GM21360 (cell line): Measurements from ENCODE around the gene DKK2.

Experiments
- ATAC-seq: cut with Tn5 transposase; IDR thresholded peaks from one replicate; pipeline ENCODE4 v1.9.1; 2021; ENCODE audit warnings: mild to moderate bottlenecking, moderate library complexity; ENCODE audit not compliant: unreplicated experiment

The DKK2 gene

GRCh38 chr4:107035819-107036583 lies at the start of gene DKK2:
DKK2 (minus strand) TSS chr4:107036313; CDS start chr4:107035591, 722 bp downstream.
- ATAC-seq, result no peak

DNA sequence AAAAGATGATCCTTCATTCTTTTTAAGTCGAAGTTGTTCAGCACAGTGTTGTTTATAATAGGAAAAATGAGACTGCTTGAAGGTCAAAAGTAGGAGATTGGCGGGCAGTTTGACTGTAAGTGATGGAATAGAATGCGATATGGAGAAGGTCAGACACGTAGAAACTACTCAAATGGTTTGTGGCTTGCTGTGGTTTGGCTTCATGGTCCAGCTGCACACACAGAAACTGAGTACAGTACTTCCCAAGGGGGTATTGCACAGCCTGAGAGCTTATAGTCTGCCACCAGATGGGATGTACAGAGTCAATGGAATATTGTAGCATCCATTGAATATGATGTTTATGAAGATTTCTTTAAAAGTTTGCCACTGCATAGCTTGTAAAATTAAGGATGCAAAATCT lies 41.1 kb upstream of the DKK2 start:
- no peak for ATAC-seq

DNA sequence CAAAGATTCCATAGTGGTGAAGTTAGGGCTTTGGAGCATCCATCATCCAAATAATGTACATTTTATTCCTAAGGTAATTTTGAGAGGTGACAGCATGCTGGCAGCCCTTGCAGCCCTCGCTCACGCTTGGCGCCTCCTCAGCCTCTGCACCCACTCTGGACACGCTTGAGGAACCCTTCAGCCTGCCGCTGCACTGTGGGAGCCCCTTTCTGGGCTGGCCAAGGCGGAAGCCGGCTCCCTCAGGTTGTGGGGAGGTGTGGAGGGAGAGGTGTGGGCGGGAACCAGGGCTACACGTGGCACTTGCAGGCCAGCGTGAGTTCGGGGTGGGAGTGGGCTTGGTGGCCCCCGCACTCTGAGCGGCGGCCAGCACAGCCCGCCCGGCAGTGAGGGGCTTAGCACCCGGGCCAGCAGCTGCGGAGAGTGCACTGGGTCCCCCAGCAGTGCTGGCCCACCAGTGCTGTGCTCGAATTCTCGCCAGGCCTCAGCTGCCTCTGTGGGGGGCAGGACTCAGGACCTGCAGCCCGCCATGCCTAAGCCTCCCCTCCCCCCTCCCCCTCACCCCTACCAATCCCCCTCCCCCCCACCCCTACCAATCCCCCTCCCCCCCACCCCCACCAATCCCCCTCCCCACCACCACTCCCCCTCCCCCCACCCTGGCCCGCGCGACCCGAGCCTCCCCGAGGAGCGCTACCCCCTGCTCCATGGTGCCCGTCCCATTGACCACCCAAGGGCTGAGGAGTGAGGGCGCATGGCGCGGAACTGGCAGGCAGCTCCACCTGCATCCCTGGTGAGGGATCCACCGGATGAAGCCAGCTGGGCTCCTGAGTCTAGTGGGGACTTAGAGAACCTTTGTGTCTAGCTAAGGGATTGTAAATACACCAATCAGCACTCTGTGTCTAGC lies 37.0 kb upstream of the DKK2 start:
- ATAC-seq, result no peak

DNA sequence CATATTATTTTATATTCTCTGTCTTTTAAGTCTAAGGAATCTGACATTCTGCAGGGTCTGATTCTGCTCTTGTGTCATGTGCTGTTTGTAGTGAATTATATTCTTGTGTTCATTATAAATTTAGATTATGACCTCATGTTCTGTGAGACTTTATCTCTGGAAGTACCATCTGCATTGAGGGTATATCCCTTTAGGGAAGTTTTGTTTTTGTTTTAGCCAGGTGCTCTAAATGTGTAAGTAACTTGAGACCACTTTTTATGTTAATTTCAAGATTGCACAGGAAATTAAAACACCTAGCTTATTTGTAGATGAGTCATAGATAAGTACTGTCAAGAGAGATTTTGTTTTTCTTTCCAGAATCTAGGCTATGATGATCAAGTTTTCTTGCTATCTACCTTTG lies 35.0 kb upstream of the DKK2 start:
- no peak for ATAC-seq

DNA sequence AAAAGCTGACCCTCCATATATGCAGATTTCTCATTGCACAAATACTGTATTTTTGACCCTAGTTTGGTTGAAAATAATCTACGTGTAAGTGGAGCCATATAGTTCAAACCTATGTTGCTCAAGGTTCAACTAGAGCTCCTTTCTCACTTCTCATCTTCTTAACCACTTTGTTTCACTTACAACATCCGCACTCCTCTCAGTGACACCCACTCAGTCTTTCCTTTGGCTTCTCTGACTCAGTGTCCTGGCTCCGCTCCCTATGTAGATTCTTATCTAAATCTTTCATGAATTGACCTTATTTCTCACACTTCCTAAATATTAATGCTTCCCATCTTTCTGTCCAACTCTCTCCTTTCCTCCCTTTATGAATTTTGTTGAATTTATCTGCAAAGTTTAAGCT lies 32.9 kb upstream of the DKK2 start:
- ATAC-seq, result peak; percentile 61

- ATAC-seq, result no peak
Measured at GRCh38 chr4:107068116-107068515, 32.0 kb upstream of the DKK2 start.

GRCh38 chr4:107066621-107067020 lies 30.5 kb upstream of the DKK2 start:
- no peak for ATAC-seq

DNA sequence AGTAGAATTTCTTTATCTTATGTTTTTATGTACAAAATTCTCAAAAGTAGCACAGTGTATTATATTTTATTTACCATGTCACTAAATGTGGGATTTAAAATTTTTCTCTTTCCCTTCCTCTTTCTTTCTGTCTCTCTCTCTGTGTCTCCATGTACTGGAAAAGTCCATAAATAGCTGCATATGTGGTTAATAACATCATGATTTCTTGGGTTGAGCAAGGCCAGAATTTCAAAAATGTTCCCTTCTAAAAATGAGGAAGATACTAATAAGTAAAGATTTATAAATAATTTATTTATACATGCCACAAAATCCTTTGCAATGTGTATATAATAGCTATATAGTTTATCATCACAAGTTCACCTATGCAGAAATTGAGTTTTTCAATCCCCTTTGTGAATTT lies 29.1 kb upstream of the DKK2 start:
- ATAC-seq, result no peak

DNA sequence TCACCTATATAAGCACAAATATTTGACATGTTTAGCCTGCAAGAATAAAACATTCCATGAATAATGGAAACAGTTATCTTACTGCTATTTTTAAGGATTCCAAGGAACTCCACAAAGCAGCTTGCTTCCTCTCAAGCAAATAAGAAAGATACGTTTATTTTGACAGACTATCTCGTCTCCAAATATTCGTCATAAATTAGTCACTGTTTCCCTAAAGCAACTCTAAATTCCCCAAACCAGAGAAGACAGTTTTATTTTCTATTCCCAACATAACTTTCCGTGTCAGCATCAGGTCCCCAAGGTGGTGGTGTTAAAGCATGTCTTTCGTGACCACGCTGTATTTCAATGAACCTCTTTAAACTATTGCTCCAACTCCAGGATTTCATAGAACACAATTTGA lies 24.3 kb upstream of the DKK2 start:
- no peak for ATAC-seq

GRCh38 chr4:107058828-107059227 lies 22.7 kb upstream of the DKK2 start:
- no peak for ATAC-seq

GRCh38 chr4:107050525-107051135 lies 14.5 kb upstream of the DKK2 start:
- ATAC-seq, result no peak

- no peak for ATAC-seq
Measured at GRCh38 chr4:107046261-107046660, 10.1 kb upstream of the DKK2 start.

GRCh38 chr4:107044170-107044569 lies 8.1 kb upstream of the DKK2 start:
- no peak for ATAC-seq

DNA sequence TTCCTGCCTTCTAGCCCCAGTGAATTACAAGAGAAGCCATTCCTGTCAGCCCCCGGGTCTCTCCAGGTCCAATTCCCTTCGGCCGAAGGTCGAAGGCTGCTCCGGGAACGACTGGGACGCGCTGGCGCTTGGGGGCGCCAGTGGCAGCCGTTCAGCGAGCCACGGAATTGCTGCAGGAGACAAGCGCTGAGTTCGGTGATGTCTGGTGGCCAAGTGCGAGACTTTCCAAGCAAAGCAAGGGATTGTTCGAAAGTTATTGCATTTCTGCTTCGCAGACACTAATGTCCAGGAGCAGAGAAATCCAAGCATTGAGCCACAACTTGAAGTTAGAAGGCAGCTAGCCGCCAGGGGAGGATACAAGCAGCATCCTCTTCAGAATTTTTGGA lies 1.1 kb upstream of the DKK2 start:
- ATAC-seq, result peak; percentile 44

GRCh38 chr4:107036584-107037198 lies 578 bp upstream of the DKK2 start:
- no peak for ATAC-seq

DNA sequence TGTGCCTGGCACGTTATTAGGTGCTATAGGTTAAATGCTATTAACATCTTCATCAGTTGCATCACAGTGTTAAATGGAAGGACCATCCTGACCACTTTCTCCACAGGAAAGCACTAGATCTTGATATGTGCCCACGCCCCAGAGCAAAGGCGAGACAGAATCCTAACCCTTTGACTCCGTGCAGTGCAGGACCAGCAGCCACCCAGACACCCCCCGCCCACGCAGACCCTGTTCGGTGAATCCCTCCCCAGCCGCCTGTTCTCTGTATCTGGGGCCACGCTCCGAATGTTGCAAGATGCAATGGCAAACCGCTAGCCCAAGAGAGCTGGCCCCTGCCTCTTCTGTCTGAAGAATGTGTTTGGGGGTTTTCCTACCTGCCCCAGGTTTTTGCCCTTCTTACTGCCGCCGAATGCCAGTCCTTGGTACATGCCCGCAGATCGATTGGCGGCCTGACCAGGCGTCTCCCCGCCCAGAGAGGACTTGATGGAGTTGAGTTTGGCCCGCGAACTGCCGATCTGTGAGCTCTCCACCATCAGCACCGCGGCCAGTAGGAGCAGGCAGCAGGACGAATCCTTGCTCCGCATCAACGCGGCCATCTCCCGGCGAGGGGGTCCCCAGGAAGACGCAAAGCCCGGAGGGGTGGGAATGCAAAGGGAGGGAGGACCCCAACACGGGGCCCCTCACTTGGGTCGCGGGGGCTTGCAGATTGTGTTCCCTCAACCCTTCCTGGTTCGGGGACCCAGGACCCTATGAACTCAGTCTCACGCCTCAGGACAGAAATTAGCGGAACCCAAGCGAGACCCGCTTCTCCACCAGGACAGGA lies 906 bp downstream of the DKK2 start:
- no peak for ATAC-seq

GRCh38 chr4:107034091-107034995 lies 1.8 kb downstream of the DKK2 start:
- ATAC-seq, result no peak

- no peak for ATAC-seq
Measured at GRCh38 chr4:107027379-107027778, 8.7 kb downstream of the DKK2 start.

GRCh38 chr4:107018344-107018735 lies 17.8 kb downstream of the DKK2 start:
- ATAC-seq, result no peak
